ENCODE measurements around the gene RNF215.
"Not testable (repeated sequence)": the region's sequence is repeated elsewhere in the genome, so short reads cannot be mapped to it uniquely, and the experiment has no call there.

Gene RNF215

GRCh38 chr22:30348809-30349208 is 38.4 kb downstream of the RNF215 start:
- ChIA-PET CTCF (no interaction called here), POLR2A (ENCODE audit: low non-redundant PET) (no interaction called here)
- no peak for DNase-seq (ENCODE audit: low spot score)
- TF ChIP-seq CTCF (conservative IDR thresholded peaks at IDR 0.05; ENCODE audit: low read depth), result no peak
- no peak overlapping the region for H3K27ac ChIP-seq

- CTCF ChIA-PET, result no interaction called here
- H3K27ac ChIP-seq, result peak overlapping the region; percentile 19; the same call in 1 of the 2 replicates
- DNase-seq (ENCODE audit: low spot score), result no peak
- POLR2A ChIA-PET (ENCODE audit: low non-redundant PET), result no interaction called here
- no peak for TF ChIP-seq CTCF (conservative IDR thresholded peaks at IDR 0.05; ENCODE audit: low read depth)
These were observed 38.8 kb downstream of the RNF215 start for GRCh38 chr22:30348404-30348803.

GRCh38 chr22:30347255-30347892 is 39.8 kb downstream of the RNF215 start:
- ChIA-PET POLR2A (ENCODE audit: low non-redundant PET) (no interaction called here), CTCF (interaction anchor here (0.7 kb wide), 1 partner anchor 13 kb away, joined by 3 read pairs; no protein-coding TSS in a partner anchor)
- H3K27ac ChIP-seq, result peak overlapping the region; percentile 19; the same call in 1 of the 2 replicates
- TF ChIP-seq CTCF (conservative IDR thresholded peaks at IDR 0.05; ENCODE audit: low read depth), result no peak
- no peak for DNase-seq (ENCODE audit: low spot score)

- no peak overlapping the region for H3K27ac ChIP-seq
- ChIA-PET CTCF (interaction anchor here (0.6 kb wide), 1 partner anchor 134 kb away, joined by 5 read pairs; no protein-coding TSS in a partner anchor), POLR2A (ENCODE audit: low non-redundant PET) (no interaction called here)
- DNase-seq (ENCODE audit: low spot score), result no peak
- no peak for TF ChIP-seq CTCF (conservative IDR thresholded peaks at IDR 0.05; ENCODE audit: low read depth)
These were observed 42.6 kb downstream of the RNF215 start for GRCh38 chr22:30344447-30345200.

- POLR2A ChIA-PET (ENCODE audit: low non-redundant PET), result no interaction called here
- CTCF ChIA-PET, result interaction anchor here (0.7 kb wide), 1 partner anchor 52 kb away, joined by 4 read pairs; the partner anchor contains the start of gene CASTOR1
- H3K27ac ChIP-seq, result peak overlapping the region; percentile 6
- DNase-seq (ENCODE audit: low spot score), result no peak
- no peak for TF ChIP-seq CTCF (conservative IDR thresholded peaks at IDR 0.05; ENCODE audit: low read depth)
These were observed 46.1 kb downstream of the RNF215 start for GRCh38 chr22:30340911-30341685.

- TF ChIP-seq CTCF (conservative IDR thresholded peaks at IDR 0.05; ENCODE audit: low read depth), result no peak
- ChIA-PET POLR2A (ENCODE audit: low non-redundant PET) (no interaction called here), CTCF (interaction anchor here (0.6 kb wide), 2 partner anchors 12 to 870 kb away, joined by 3 to 8 read pairs; no protein-coding TSS in a partner anchor)
- DNase-seq (ENCODE audit: low spot score), result no peak
- no peak overlapping the region for H3K27ac ChIP-seq
These were observed 48.4 kb downstream of the RNF215 start for GRCh38 chr22:30338802-30339201.

GRCh38 chr22:30338341-30338740 is 48.9 kb downstream of the RNF215 start:
- POLR2A ChIA-PET (ENCODE audit: low non-redundant PET); H3K27ac ChIP-seq; DNase-seq (ENCODE audit: low spot score): not testable (repeated sequence)
- CTCF ChIA-PET, result interaction anchor here (0.6 kb wide), 1 partner anchor 869 kb away, joined by 3 read pairs; no protein-coding TSS in a partner anchor

Data from RWPE1 (cell line).